ENCODE results near the gene RERE. TPM values are rescaled to one million over a fixed set of nuclear protein-coding genes. Genes with fewer than 3 reads are reported as not detected.

RERE gene
- total RNA-seq, 1 experiment from 2014 or later = 40.6 TPM

- TF ChIP-seq REST (IDR thresholded peaks at IDR 0.05; ENCODE audit: low read depth) (no peak), CTCF (IDR thresholded peaks at IDR 0.05 in 2 of 3, conservative IDR thresholded peaks at IDR 0.05 in 1 of 3; ENCODE audit: borderline replicate concordance in 1 of 3, insufficient read depth in 1 of 3, low read depth in 2 of 3, low read length in 2 of 3) (no peak), FOSL1 (IDR thresholded peaks at IDR 0.05; ENCODE audit: low read depth) (no peak), JUND (IDR thresholded peaks at IDR 0.05) (no peak), EGR1 (IDR thresholded peaks at IDR 0.05; ENCODE audit: low read depth) (no peak), MAX (IDR thresholded peaks at IDR 0.05) (no peak)
These were observed 395.7 kb downstream of the RERE start (continued) for GRCh38 chr1:8421721-8422120.

- no peak overlapping the region for H3K4me3 ChIP-seq (replicated peaks in 1 of 2; ENCODE audit: low read depth in 1 of 2, low read length in 2 of 2)
- no peak overlapping the region for H3K9ac ChIP-seq (ENCODE audit: low read length)
- no peak overlapping the region for H2AFZ ChIP-seq (ENCODE audit: low read depth, low read length, poor library complexity, severe bottlenecking)
- no peaks in the 10 kb centered on the region for H3K9me2 ChIP-seq (ENCODE audit: insufficient read depth)
- H3K79me2 ChIP-seq (ENCODE audit: insufficient read depth, low read length) = peaks cover 9% of the 10 kb centered on the region; the same call in 1 of the 2 replicates
- no peak overlapping the region for H3K27ac ChIP-seq (ENCODE audit: low read depth, low read length)
- intact Hi-C loops (cut with micrococcal nuclease) = loop anchor here (5.0 kb wide), 1 partner anchor 282 kb away; no protein-coding TSS in a partner anchor
- RAD21 ChIA-PET (ENCODE audit: low non-redundant PET in 1 of 2, low total read pairs in 2 of 2, uncharacterized antibody in 2 of 2, unreplicated experiment in 2 of 2) = no interaction called here
- POLR2A ChIA-PET = no interaction called here
- DNase-seq (ENCODE audit: low read depth, low spot score) = no peak
- CTCF ChIA-PET = no interaction called here
- H3K4me2 ChIP-seq (ENCODE audit: low read length) = no peak overlapping the region
- no peak for TF ChIP-seq ZBTB33 (IDR thresholded peaks at IDR 0.05; ENCODE audit: extremely low read depth, insufficient replicate concordance, low read length)
- no peak for TF ChIP-seq EZH2 (IDR thresholded peaks at IDR 0.05)
- TF ChIP-seq EZH2phosphoT487 (IDR thresholded peaks at IDR 0.05; ENCODE audit: borderline replicate concordance) = no peak
- TF ChIP-seq TCF7L2 (IDR thresholded peaks at IDR 0.05; ENCODE audit: borderline replicate concordance, extremely low read depth, insufficient read depth, insufficient read length) = no peak
- no peak for TF ChIP-seq ELF1 (IDR thresholded peaks at IDR 0.05; ENCODE audit: borderline replicate concordance, low read depth)
- no peak for TF ChIP-seq EGR1 (IDR thresholded peaks at IDR 0.05; ENCODE audit: low read depth)
- TF ChIP-seq MAX (IDR thresholded peaks at IDR 0.05) = no peak
- no peak for TF ChIP-seq SP1 (IDR thresholded peaks at IDR 0.05; ENCODE audit: low read depth)
- no peak for TF ChIP-seq RAD21 (IDR thresholded peaks at IDR 0.05; ENCODE audit: low read depth)
- TF ChIP-seq ZNF274 (IDR thresholded peaks at IDR 0.05; ENCODE audit: low read depth, low read length) = no peak
- no peak for TF ChIP-seq POLR2A (IDR thresholded peaks at IDR 0.05; ENCODE audit: borderline replicate concordance, extremely low read depth, insufficient read depth, insufficient read length)
- no peak for TF ChIP-seq CEBPB (IDR thresholded peaks at IDR 0.05; ENCODE audit: low read depth)
- no peak for TF ChIP-seq POLR2AphosphoS5 (IDR thresholded peaks at IDR 0.05; ENCODE audit: low read depth, low read length)
- no peak for TF ChIP-seq SRF (IDR thresholded peaks at IDR 0.05; ENCODE audit: low read depth)
- TF ChIP-seq JUND (IDR thresholded peaks at IDR 0.05) = no peak
- H3K4me1 ChIP-seq (ENCODE audit: control insufficient read depth in 1 of 2, insufficient read depth in 2 of 2, low read length in 2 of 2) = peaks cover 15 to 24% of the 10 kb centered on the region in 2 experiments
- H4K20me1 ChIP-seq (ENCODE audit: insufficient read depth) = no peaks in the 10 kb centered on the region
- H3K36me3 ChIP-seq (ENCODE audit: control insufficient read depth in 1 of 2, insufficient read depth in 2 of 2, low read length in 2 of 2) = 0 out of 4 replicates have a peak, but pooled peaks cover 0 to 2% of the 10 kb centered on the region in 2 experiments
- no TSS peak for BruUV-seq (replicated peaks)
- no peak for ATAC-seq
- H3K9me3 ChIP-seq (ENCODE audit: control insufficient read depth in 1 of 2, insufficient read depth in 1 of 2, low read depth in 1 of 2, low read length in 2 of 2) = no peaks in the 10 kb centered on the region
- no peaks in the 10 kb centered on the region for H3K27me3 ChIP-seq (ENCODE audit: insufficient read depth, low read length)
These were observed 397.1 kb downstream of the RERE start for GRCh38 chr1:8420318-8420717.
